HG03060 (cell line): Measurements from ENCODE around the gene PTPN14.

Source experiments
- ATAC-seq: cut with Tn5 transposase; IDR thresholded peaks from one replicate; pipeline ENCODE4 v1.9.1; 2021; ENCODE audit warnings: low read depth, moderate number of reproducible peaks; ENCODE audit not compliant: unreplicated experiment

The PTPN14 gene

GRCh38 chr1:214383381-214384372 is 167.7 kb downstream of the PTPN14 start:
- no peak for ATAC-seq

- no peak for ATAC-seq
Observed at GRCh38 chr1:214380986-214381695, 170.3 kb downstream of the PTPN14 start.

GRCh38 chr1:214380396-214380795 is 171.0 kb downstream of the PTPN14 start:
- no peak for ATAC-seq

- ATAC-seq: no peak
Observed at GRCh38 chr1:214379236-214379970, 172.0 kb downstream of the PTPN14 start.

- no peak for ATAC-seq
Observed at GRCh38 chr1:214378492-214378891, 172.9 kb downstream of the PTPN14 start.

GRCh38 chr1:214377886-214378285 is 173.5 kb downstream of the PTPN14 start:
- no peak for ATAC-seq

- ATAC-seq: no peak
Observed at GRCh38 chr1:214377485-214377884, 173.9 kb downstream of the PTPN14 start.

- no peak for ATAC-seq
Observed at GRCh38 chr1:214372092-214372491, 179.3 kb downstream of the PTPN14 start.

GRCh38 chr1:214370615-214371014 is 180.8 kb downstream of the PTPN14 start:
- ATAC-seq: no peak

GRCh38 chr1:214369364-214369763 is 182.0 kb downstream of the PTPN14 start:
- no peak for ATAC-seq

- no peak for ATAC-seq
Observed at GRCh38 chr1:214367841-214368240, 183.6 kb downstream of the PTPN14 start.

- ATAC-seq: no peak
Observed at GRCh38 chr1:214364786-214365295, 186.6 kb downstream of the PTPN14 start.

- ATAC-seq: no peak
Observed at GRCh38 chr1:214364386-214364785, 187.0 kb downstream of the PTPN14 start.

GRCh38 chr1:214363386-214363785 is 188.0 kb downstream of the PTPN14 start:
- no peak for ATAC-seq

GRCh38 chr1:214362188-214362882 is 189.1 kb downstream of the PTPN14 start:
- no peak for ATAC-seq

GRCh38 chr1:214361636-214362035 is 189.8 kb downstream of the PTPN14 start:
- ATAC-seq: no peak

GRCh38 chr1:214360525-214361164 is 190.8 kb downstream of the PTPN14 start:
- no peak for ATAC-seq

- ATAC-seq: no peak
Observed at GRCh38 chr1:214360116-214360515, 191.3 kb downstream of the PTPN14 start.

GRCh38 chr1:214354440-214355148 is 196.8 kb downstream of the PTPN14 start:
- no peak for ATAC-seq
